MCF 10A (cell line): ENCODE measurements around the gene SDF2. TPM values are rescaled to one million over a fixed set of nuclear protein-coding genes. Genes with fewer than 3 reads are reported as not detected.

Source experiments
- BruUV-seq: library from RNA; stranded (reverse); fragments of 400-500 nt; replicated peaks from 2 replicates; lab custom pipeline; 2021; lab: Mats Ljungman, UMichigan
- CTCF ChIA-PET: fragments of 300-600 bp; sonication (Branson Sonifier 250); formaldehyde crosslinking; extraction: SDS; loops from one replicate; lab custom pipeline; 2021; ENCODE audit warnings: antibody characterized with exemption, inconsistent platforms; lab: Yijun Ruan, JAX
- POLR2A ChIA-PET: fragments of 300-600, 350-650 bp; sonication (Branson Sonifier 250); formaldehyde crosslinking; extraction: SDS; loops from one replicate; lab custom pipeline; 2020; ENCODE audit warnings: antibody characterized with exemption, inconsistent platforms; lab: Yijun Ruan, JAX
- DNase-seq: peaks from one replicate; pipeline ENCODE4 v3.0.0-alpha.2; 2018; ENCODE audit not compliant: unreplicated experiment
- H3K27ac Mint-ChIP-seq: one replicate; pipeline ENCODE4 v1.8.0; 2022; ENCODE audit warnings: mild to moderate bottlenecking, low read depth, mixed read lengths; ENCODE audit not compliant: unreplicated experiment
- H3K27me3 Mint-ChIP-seq: one replicate; pipeline ENCODE4 v1.8.0; 2022; ENCODE audit warnings: mixed read lengths; ENCODE audit not compliant: insufficient read depth, unreplicated experiment
- H3K36me3 Mint-ChIP-seq: one replicate; pipeline ENCODE4 v1.8.0; 2022; ENCODE audit warnings: mild to moderate bottlenecking, moderate library complexity, mixed read lengths; ENCODE audit not compliant: insufficient read depth, unreplicated experiment
- H3K4me1 Mint-ChIP-seq: one replicate; pipeline ENCODE4 v1.8.0; 2022; ENCODE audit warnings: mixed read lengths; ENCODE audit not compliant: insufficient read depth, unreplicated experiment
- H3K4me3 Mint-ChIP-seq: one replicate; pipeline ENCODE4 v1.8.0; 2022; ENCODE audit warnings: mild to moderate bottlenecking, moderate library complexity, mixed read lengths; ENCODE audit not compliant: unreplicated experiment
- H3K9me3 Mint-ChIP-seq: one replicate; pipeline ENCODE4 v1.8.0; 2022; ENCODE audit warnings: mixed read lengths; ENCODE audit not compliant: unreplicated experiment
- CTCF ChIP-seq: fragments of 200-600 bp; IDR thresholded peaks from one replicate; pipeline ENCODE4 v1.8.0; 2022; ENCODE audit warnings: antibody characterized with exemption, mild to moderate bottlenecking; ENCODE audit not compliant: unreplicated experiment
- intact Hi-C: fragments of 100-400 bp; cut with micrococcal nuclease; formaldehyde crosslinking; loops from 2 replicates; pipeline ENCODE4 v1.14.1; 2022
- total RNA-seq: library from RNA; stranded (reverse); gene quantifications from 2 replicates; pipeline ENCODE4 v1.2.3, GENCODE V29; 2022

The SDF2 gene
- total RNA-seq, 1 experiment from 2014 or later = 31.4 TPM

- Mint-ChIP-seq H3K4me1 (peaks cover 22% of the 10 kb centered on the region), H3K36me3 (peaks cover 88% of the 10 kb centered on the region), H3K27me3 (no peaks in the 10 kb centered on the region), H3K9me3 (no peaks in the 10 kb centered on the region), H3K27ac (no peak overlapping the region), H3K4me3 (no peak overlapping the region)
- no peak for DNase-seq
- ChIA-PET POLR2A (interaction anchor here (1.0 kb wide), 1 partner anchor 9 kb away, joined by 3 read pairs; the partner anchor contains the start of gene SDF2), CTCF (interaction anchor here (0.6 to 1.4 kb wide), 3 partner anchors 25 to 86 kb away, joined by 3 to 4 read pairs (median 4); partner anchors contain the start of gene BLTP2)
- no TSS peak for BruUV-seq
- intact Hi-C loops = no loop called here
- TF ChIP-seq CTCF = no peak
These were observed 8.2 kb upstream of the SDF2 start for GRCh38 chr17:28669918-28670317.

- H3K9me3 Mint-ChIP-seq = no peaks in the 10 kb centered on the region
- no peaks in the 10 kb centered on the region for H3K27me3 Mint-ChIP-seq
- H3K36me3 Mint-ChIP-seq = peaks cover 81% of the 10 kb centered on the region
- H3K4me1 Mint-ChIP-seq = peaks cover 42% of the 10 kb centered on the region
- no peak overlapping the region for H3K27ac Mint-ChIP-seq
- intact Hi-C loops = no loop called here
- ChIA-PET CTCF (interaction anchor here (0.7 to 1.1 kb wide), 2 partner anchors 9 to 476 kb away, joined by 3 to 5 read pairs; no protein-coding TSS in a partner anchor), POLR2A (interaction anchor here (0.7 to 1.9 kb wide), 3 partner anchors 10 to 42 kb away, joined by 3 to 7 read pairs (median 3); no protein-coding TSS in a partner anchor)
- no peak for TF ChIP-seq CTCF
- no peak overlapping the region for H3K4me3 Mint-ChIP-seq
- no TSS peak for BruUV-seq
- DNase-seq = no peak
These were observed 6.2 kb upstream of the SDF2 start for GRCh38 chr17:28667870-28668269.

GRCh38 chr17:28665994-28666393, 4.3 kb upstream of the SDF2 start:
- BruUV-seq = no TSS peak
- Mint-ChIP-seq H3K36me3 (peaks cover 62% of the 10 kb centered on the region), H3K27ac (no peak overlapping the region), H3K4me3 (no peak overlapping the region), H3K4me1 (peaks cover 42% of the 10 kb centered on the region), H3K27me3 (no peaks in the 10 kb centered on the region), H3K9me3 (no peaks in the 10 kb centered on the region)
- no peak for TF ChIP-seq CTCF
- ChIA-PET POLR2A (interaction anchor here (0.6 to 0.8 kb wide), 4 partner anchors 21 to 495 kb away, joined by 3 to 4 read pairs (median 3); partner anchors contain the start of genes BLTP2 and RPL23A), CTCF (interaction anchor here (1.1 kb wide), 1 partner anchor 9 kb away, joined by 6 read pairs; no protein-coding TSS in a partner anchor)
- DNase-seq = no peak
- intact Hi-C loops = no loop called here

GRCh38 chr17:28663723-28664122, 2.0 kb upstream of the SDF2 start:
- H3K4me3 Mint-ChIP-seq = peak overlapping the region; percentile 88
- intact Hi-C loops = no loop called here
- peaks cover 49% of the 10 kb centered on the region for H3K36me3 Mint-ChIP-seq
- POLR2A ChIA-PET = interaction anchor here (0.6 to 5.7 kb wide), 8 partner anchors 15 to 286 kb away, joined by 3 to 208 read pairs (median 16); partner anchors contain the start of genes ALDOC, BLTP2, NEK8 and PROCA1
- H3K27ac Mint-ChIP-seq = peak overlapping the region; percentile 96
- H3K27me3 Mint-ChIP-seq = no peaks in the 10 kb centered on the region
- CTCF ChIA-PET = interaction anchor here (0.6 to 1.9 kb wide), 2 partner anchors 12 to 231 kb away, joined by 3 to 4 read pairs; no protein-coding TSS in a partner anchor
- no peaks in the 10 kb centered on the region for H3K9me3 Mint-ChIP-seq
- BruUV-seq = no TSS peak
- no peak for TF ChIP-seq CTCF
- peaks cover 51% of the 10 kb centered on the region for H3K4me1 Mint-ChIP-seq
- DNase-seq = no peak
